ENCODE data around the gene CPNE7. TPM values are rescaled to one million over a fixed set of nuclear protein-coding genes. Genes with fewer than 3 reads are reported as not detected.

CPNE7 gene
- total and polyA plus RNA-seq, 2 of the 8 experiments (the other 6 are each of a cell fraction or from before 2014, with no cell fraction given), result 10.0 to 23.7 TPM

GRCh38 chr16:89593841-89594240 lies 18.3 kb downstream of the CPNE7 start:
- DNase-seq (ENCODE audit: low read depth in 1 of 2, low spot score in 2 of 2), result no peak
- Histone ChIP-seq H2BK20ac (ENCODE audit: low read length) (no peak overlapping the region), H3K4me3 (ENCODE audit: extremely low read depth in 1 of 4, insufficient read depth in 2 of 4, low read depth in 3 of 4, low read length in 4 of 4) (no peak overlapping the region), H4K8ac (ENCODE audit: extremely low read depth, insufficient read depth, low read length) (peak overlapping the region; percentile 21; the same call in 1 of the 2 replicates), H3K36me3 (ENCODE audit: control insufficient read depth in 2 of 4, insufficient read depth in 4 of 4, low read length in 3 of 4) (peaks cover 0 to 5% (median 0%) of the 10 kb centered on the region in 4 experiments; a peak in 1 of 8 replicates), H3K4me2 (ENCODE audit: insufficient read depth in 1 of 2, low read depth in 2 of 2, low read length in 2 of 2) (no peak overlapping the region), H4K20me1 (replicated peaks in 1 of 2; ENCODE audit: control insufficient read depth in 1 of 2, insufficient read depth in 2 of 2, low read length in 2 of 2) (peaks cover 0 to 5% of the 10 kb centered on the region in 2 experiments), H3K9me3 (ENCODE audit: insufficient read depth in 2 of 2, low read depth in 1 of 2, low read length in 1 of 2) (peaks cover 0 to under 1% of the 10 kb centered on the region in 2 experiments; a peak in 1 of 4 replicates), H3K4ac (replicated peaks; ENCODE audit: insufficient read length, low read depth, low read length) (no peak overlapping the region), H3K9ac (replicated peaks in 1 of 4; ENCODE audit: extremely low read depth in 1 of 4, low read depth in 3 of 4, low read length in 3 of 4) (no peak overlapping the region), H2BK120ac (replicated peaks; ENCODE audit: low read depth, low read length) (no peak overlapping the region), H2AFZ (ENCODE audit: low read length) (no peak overlapping the region), H3K23me2 (ENCODE audit: low read depth, low read length) (no peaks in the 10 kb centered on the region; the same call in 1 of the 2 replicates), H3K79me1 (ENCODE audit: low read depth, low read length) (no peaks in the 10 kb centered on the region), H3K79me2 (ENCODE audit: control insufficient read depth in 1 of 2, insufficient read depth in 2 of 2, low read length in 2 of 2) (no peaks in the 10 kb centered on the region), H2BK15ac (ENCODE audit: low read length) (no peak overlapping the region), H3K14ac (ENCODE audit: insufficient read length) (no peak overlapping the region), H4K5ac (ENCODE audit: insufficient read length, low read depth, low read length) (no peak overlapping the region), H2BK12ac (ENCODE audit: low read depth, low read length) (no peak overlapping the region), H3K56ac (replicated peaks; ENCODE audit: insufficient read length, low read depth, low read length) (no peak overlapping the region), H3K27ac (ENCODE audit: low read depth, low read length) (no peak overlapping the region), H2BK5ac (ENCODE audit: low read depth, low read length) (no peak overlapping the region), H3K4me1 (replicated peaks in 1 of 4; ENCODE audit: control insufficient read depth in 3 of 4, insufficient read depth in 4 of 4, low read length in 3 of 4) (no peaks in the 10 kb centered on the region), H3K23ac (ENCODE audit: insufficient read length) (no peak overlapping the region), H3K18ac (ENCODE audit: extremely low read depth, low read length) (no peak overlapping the region), H2AK5ac (ENCODE audit: low read depth, low read length) (no peak overlapping the region), H3K27me3 (replicated peaks in 1 of 4; ENCODE audit: control insufficient read depth in 3 of 4, extremely low read depth in 1 of 4, insufficient read depth in 3 of 4, low read length in 3 of 4) (no peaks in the 10 kb centered on the region), H4K91ac (replicated peaks; ENCODE audit: insufficient read length, low read length) (no peak overlapping the region)
- ChIA-PET CTCF (ENCODE audit: partially characterized antibody) (interaction anchor here (0.7 kb wide), 1 partner anchor 22 kb away, joined by 3 read pairs; no protein-coding TSS in a partner anchor), POLR2A (ENCODE audit: partially characterized antibody) (no interaction called here)
- WGBS, 2 experiments (ENCODE audit: extremely low coverage in 1 of 2, insufficient coverage in 1 of 2, insufficient read length in 1 of 2, insufficient replicate concordance in 2 of 2, low coverage in 1 of 2, low lambda C conversion rate in 2 of 2, missing lambda C conversion rate in 1 of 2), result 90% methylated on average over 15 of the region's 15 CpGs; no CpG with 5 or more reads in 1 of the 2 experiments
- FAIRE-seq, result no peak
- TF ChIP-seq, protein P1, sequence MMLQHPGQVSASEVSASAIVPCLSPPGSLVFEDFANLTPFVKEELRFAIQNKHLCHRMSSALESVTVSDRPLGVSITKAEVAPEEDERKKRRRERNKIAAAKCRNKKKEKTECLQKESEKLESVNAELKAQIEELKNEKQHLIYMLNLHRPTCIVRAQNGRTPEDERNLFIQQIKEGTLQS (IDR thresholded peaks at IDR 0.05; ENCODE audit: insufficient read depth, low read depth, low read length), result no peak
- TF ChIP-seq RNF2 (IDR thresholded peaks at IDR 0.05; ENCODE audit: borderline replicate concordance, low read depth, low read length, missing control alignments, poor library complexity, severe bottlenecking) (no peak), RXRA (IDR thresholded peaks at IDR 0.05; ENCODE audit: insufficient read depth, low read depth, low read length) (no peak), RAD21 (IDR thresholded peaks at IDR 0.05 in 1 of 2, conservative IDR thresholded peaks at IDR 0.05 in 1 of 2; ENCODE audit: low read depth in 2 of 2, low read length in 2 of 2) (no peak)

Data from H1 (cell line).